Naive thymus-derived CD4-positive, alpha-beta T cell (primary cell): ENCODE data around the gene VAV3. TPM values are rescaled to one million over a fixed set of nuclear protein-coding genes. Genes with fewer than 3 reads are reported as not detected.

ENCODE experiments used
- ATAC-seq: fragments of 150-1000 bp; cut with Tn5 transposase; 2 replicates; pipeline ENCODE4 v1.10.0; 2021; ENCODE audit warnings: mild to moderate bottlenecking, moderate library complexity
- CTCF ChIA-PET: fragments of 350-600 bp; sonication (Branson Sonifier 250); formaldehyde crosslinking; loops from one replicate; lab custom pipeline; 2021; ENCODE audit warnings: antibody characterized with exemption; lab: Charles Lee
- POLR2A ChIA-PET: fragments of 350-600 bp; sonication (Branson Sonifier 250); formaldehyde crosslinking; loops from one replicate; lab custom pipeline; 2021; ENCODE audit warnings: antibody characterized with exemption, inconsistent platforms; lab: Charles Lee
- DNase-seq, 9 donors: peaks; one replicate each; pipeline versions ENCODE4 v3.0.0 to v3.0.0-alpha.2; 2020 to 2022; ENCODE audit warnings: mixed read lengths in 1 of 9
- H3K27ac ChIP-seq: one replicate; pipeline ENCODE4 v1.7.0; 2013; ENCODE audit warnings: mild to moderate bottlenecking, low read depth, low read length, moderate library complexity
- H3K27me3 ChIP-seq, 2 donors: one replicate each; pipeline ENCODE4 v1.7.0; 2013; ENCODE audit warnings: low read length in 2 of 2, mild to moderate bottlenecking in 2 of 2, moderate library complexity in 2 of 2; ENCODE audit not compliant: control insufficient read depth in 2 of 2, insufficient read depth in 2 of 2
- H3K36me3 ChIP-seq, 3 experiments: 1 replicate in 2 of 3; 2 replicates in 1 of 3; pipeline ENCODE4 v1.7.0; 2013; ENCODE audit warnings: low read length in 3 of 3, mild to moderate bottlenecking in 3 of 3, moderate library complexity in 1 of 3; ENCODE audit not compliant: insufficient read depth in 3 of 3, control insufficient read depth in 2 of 3
- H3K4me1 ChIP-seq, 2 donors: one replicate each; pipeline ENCODE4 v1.7.0; 2013; ENCODE audit warnings: low read length in 2 of 2, mild to moderate bottlenecking in 2 of 2, moderate library complexity in 1 of 2; ENCODE audit not compliant: control insufficient read depth in 2 of 2, insufficient read depth in 2 of 2
- H3K4me3 ChIP-seq: 2 replicates; pipeline ENCODE4 v1.7.0; 2013; ENCODE audit warnings: mild to moderate bottlenecking, low read length
- H3K9me3 ChIP-seq, 3 experiments: 1 replicate in 2 of 3; 2 replicates in 1 of 3; pipeline ENCODE4 v1.7.0; 2013; ENCODE audit warnings: low read length in 3 of 3; ENCODE audit not compliant: control insufficient read depth in 2 of 3
- H3K27ac Mint-ChIP-seq, 9 donors: one replicate each; pipeline ENCODE4 v1.8.0; 2020 to 2022; ENCODE audit warnings: mixed read lengths in 9 of 9, mild to moderate bottlenecking in 8 of 9, moderate library complexity in 5 of 9, inconsistent platforms in 2 of 9
- H3K27me3 Mint-ChIP-seq, 5 donors: one replicate each; pipeline ENCODE4 v1.8.0; 2021 to 2022; ENCODE audit warnings: mixed read lengths in 5 of 5, mild to moderate bottlenecking in 1 of 5
- H3K36me3 Mint-ChIP-seq, 5 donors: one replicate each; pipeline ENCODE4 v1.8.0; 2020 to 2022; ENCODE audit warnings: mixed read lengths in 5 of 5, mild to moderate bottlenecking in 3 of 5, inconsistent platforms in 1 of 5
- H3K4me1 Mint-ChIP-seq, 7 donors: one replicate each; pipeline ENCODE4 v1.8.0; 2020 to 2022; ENCODE audit warnings: mixed read lengths in 7 of 7, mild to moderate bottlenecking in 3 of 7, inconsistent platforms in 1 of 7
- H3K4me3 Mint-ChIP-seq, 10 donors: one replicate each; pipeline ENCODE4 v1.8.0; 2020 to 2022; ENCODE audit warnings: mild to moderate bottlenecking in 10 of 10, mixed read lengths in 10 of 10, moderate library complexity in 6 of 10, inconsistent platforms in 2 of 10
- H3K9me3 Mint-ChIP-seq, 11 donors: one replicate each; pipeline ENCODE4 v1.8.0; 2020 to 2022; ENCODE audit warnings: mixed read lengths in 11 of 11, mild to moderate bottlenecking in 4 of 11, inconsistent platforms in 1 of 11, moderate library complexity in 1 of 11
- intact Hi-C, 2 donors: fragments of 100-400 bp; cut with micrococcal nuclease; formaldehyde crosslinking; loops; one replicate each; pipeline ENCODE4 v1.15.1; 2023
- polyA plus RNA-seq, 2 donors: library from polyadenylated mRNA; unstranded; fragments of 300-500 nt; fragmentation: Illumina TruSeq; gene quantifications; one replicate each; pipeline ENCODE4 v1.2.3, GENCODE V29; 2021
- total RNA-seq, 6 experiments: library from RNA in 5 of 6; stranded (reverse) in 5 of 6; gene quantifications; 1 replicate in 5 of 6; 2 replicates in 1 of 6; pipeline ENCODE4 v1.2.3 and lab custom pipeline; 2021 to 2026

Gene VAV3
- total and polyA plus RNA-seq, 7 experiments from 2014 or later, result 1.3 to 23.2 (median 2.7) TPM

DNA sequence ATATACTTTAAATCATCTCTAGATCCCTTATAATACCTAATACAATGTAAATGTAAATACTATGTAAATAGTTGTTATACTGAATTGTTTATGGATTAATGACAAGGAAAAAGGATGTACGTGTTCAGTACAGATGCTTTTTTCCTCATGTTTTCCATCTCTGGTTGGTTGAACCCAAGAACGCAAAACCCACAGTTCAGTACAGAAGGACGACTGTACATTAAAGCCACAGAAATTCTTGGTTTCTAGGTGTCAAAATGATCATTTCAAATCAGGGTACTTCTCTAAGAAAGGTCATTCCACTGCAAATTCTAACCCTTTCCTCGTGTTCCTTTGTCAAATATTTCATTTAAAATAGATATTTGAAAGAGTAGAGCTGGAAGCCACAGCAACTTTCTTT lies 158.1 kb downstream of the VAV3 start:
- H3K9me3 ChIP-seq, result no peaks in the 10 kb centered on the region
- no peak for ATAC-seq
- DNase-seq, result no peak
- H3K36me3 ChIP-seq, result no peaks in the 10 kb centered on the region
- Mint-ChIP-seq H3K4me3 (no peak overlapping the region), H3K27ac (no peak overlapping the region), H3K27me3 (peaks cover 0 to 16% (median 0%) of the 10 kb centered on the region in 5 donors), H3K4me1 (peaks cover 34 to 64% (median 40%) of the 10 kb centered on the region in 7 donors), H3K36me3 (peaks cover 0 to 13% (median 0%) of the 10 kb centered on the region in 5 donors), H3K9me3 (peaks cover 0 to 6% (median 0%) of the 10 kb centered on the region in 11 donors)
- H3K4me3 ChIP-seq, result no peak overlapping the region
- peaks cover 22 to 23% of the 10 kb centered on the region in 2 donors for H3K4me1 ChIP-seq
- no peak overlapping the region for H3K27ac ChIP-seq
- POLR2A ChIA-PET, result no interaction called here
- intact Hi-C loops, result no loop called here
- CTCF ChIA-PET, result no interaction called here
- H3K27me3 ChIP-seq, result no peaks in the 10 kb centered on the region

- DNase-seq, result no peak
- H3K4me1 ChIP-seq, result peaks cover 22 to 23% of the 10 kb centered on the region in 2 donors
- no peaks in the 10 kb centered on the region for H3K9me3 ChIP-seq
- H3K27ac Mint-ChIP-seq, result peak overlapping the region in 8 of 9 donors; percentile 16 to 79 (median 57)
- no peak overlapping the region for H3K4me3 ChIP-seq
- no peaks in the 10 kb centered on the region for H3K36me3 ChIP-seq
- POLR2A ChIA-PET, result no interaction called here
- peaks cover 27 to 55% (median 36%) of the 10 kb centered on the region in 7 donors for H3K4me1 Mint-ChIP-seq
- CTCF ChIA-PET, result interaction anchor here (1.5 kb wide), 1 partner anchor 321 kb away, joined by 4 read pairs; no protein-coding TSS in a partner anchor
- peaks cover 0 to 12% (median 0%) of the 10 kb centered on the region in 11 donors for H3K9me3 Mint-ChIP-seq
- H3K27me3 ChIP-seq, result no peaks in the 10 kb centered on the region
- H3K27me3 Mint-ChIP-seq, result peaks cover 0 to 7% (median 0%) of the 10 kb centered on the region in 5 donors
- no peak for ATAC-seq
- H3K27ac ChIP-seq, result no peak overlapping the region
- H3K4me3 Mint-ChIP-seq, result peak overlapping the region in 9 of 10 donors; percentile 46 to 81 (median 59)
- intact Hi-C loops, result loop anchor here (1.0 to 5.0 kb wide), 2 partner anchors 18 to 38 kb away; no protein-coding TSS in a partner anchor
- H3K36me3 Mint-ChIP-seq, result peaks cover 0 to 14% (median 0%) of the 10 kb centered on the region in 5 donors
Observed at GRCh38 chr1:107804741-107805140, 160.2 kb downstream of the VAV3 start.

- H3K27ac ChIP-seq, result no peak overlapping the region
- Mint-ChIP-seq H3K27ac (peak overlapping the region in 8 of 9 donors; percentile 5 to 79 (median 49)), H3K4me1 (peaks cover 27 to 55% (median 36%) of the 10 kb centered on the region in 7 donors), H3K36me3 (peaks cover 0 to 14% (median 0%) of the 10 kb centered on the region in 5 donors), H3K27me3 (peaks cover 0 to 4% (median 0%) of the 10 kb centered on the region in 5 donors), H3K9me3 (peaks cover 0 to 12% (median 0%) of the 10 kb centered on the region in 11 donors), H3K4me3 (peak overlapping the region in 9 of 10 donors; percentile 46 to 81 (median 60))
- H3K27me3 ChIP-seq, result no peaks in the 10 kb centered on the region
- DNase-seq, result peak in 6 of 9 donors; percentile 22 to 65 (median 56)
- peaks cover 22 to 23% of the 10 kb centered on the region in 2 donors for H3K4me1 ChIP-seq
- no peak overlapping the region for H3K4me3 ChIP-seq
- H3K36me3 ChIP-seq, result no peaks in the 10 kb centered on the region
- peak; percentile 76 for ATAC-seq
- ChIA-PET CTCF (interaction anchor here (1.5 kb wide), 1 partner anchor 321 kb away, joined by 4 read pairs; no protein-coding TSS in a partner anchor), POLR2A (no interaction called here)
- H3K9me3 ChIP-seq, result no peaks in the 10 kb centered on the region
- intact Hi-C loops, result loop anchor here (1.0 to 5.0 kb wide), 2 partner anchors 18 to 38 kb away; no protein-coding TSS in a partner anchor
Observed at GRCh38 chr1:107804134-107804533, 160.8 kb downstream of the VAV3 start.

GRCh38 chr1:107803579-107803978 lies 161.4 kb downstream of the VAV3 start:
- no peak for ATAC-seq
- no peak overlapping the region for H3K27ac ChIP-seq
- peaks cover 0 to 12% (median 0%) of the 10 kb centered on the region in 11 donors for H3K9me3 Mint-ChIP-seq

DNA sequence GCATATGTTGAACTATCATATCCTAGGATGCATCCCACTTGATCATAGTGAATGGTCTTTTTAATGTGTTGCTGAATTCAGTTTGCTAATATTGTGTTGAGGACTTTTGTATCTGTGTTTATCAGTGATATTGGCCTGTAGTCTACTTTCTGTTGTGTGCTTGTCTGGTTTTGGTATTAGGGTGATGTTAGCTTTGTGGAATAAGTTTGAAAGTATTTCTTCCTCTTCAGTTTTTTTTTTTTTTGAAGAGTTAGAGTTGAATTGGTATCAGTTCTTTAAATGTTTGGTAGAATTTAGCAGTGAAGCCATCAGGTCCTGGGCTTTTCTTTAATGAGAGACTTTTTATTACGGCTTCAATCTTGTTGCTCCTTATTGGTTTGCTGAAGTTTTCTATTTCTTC lies 162.3 kb downstream of the VAV3 start:
- ChIA-PET POLR2A (no interaction called here), CTCF (no interaction called here)
- H3K27me3 ChIP-seq, result no peaks in the 10 kb centered on the region
- Mint-ChIP-seq H3K4me3 (no peak overlapping the region), H3K27me3 (no peaks in the 10 kb centered on the region), H3K4me1 (peaks cover 27 to 51% (median 36%) of the 10 kb centered on the region in 7 donors), H3K27ac (peak overlapping the region in 3 of 9 donors; percentile 37 to 79 (median 57)), H3K9me3 (peaks cover 0 to 12% (median 0%) of the 10 kb centered on the region in 11 donors), H3K36me3 (peaks cover 0 to 14% (median 0%) of the 10 kb centered on the region in 5 donors)
- no peak overlapping the region for H3K27ac ChIP-seq
- ATAC-seq, result no peak
- intact Hi-C loops, result loop anchor here in 1 of 2 donors (5.0 kb wide), 1 partner anchor 40 kb away; no protein-coding TSS in a partner anchor
- no peak for DNase-seq
- no peaks in the 10 kb centered on the region for H3K36me3 ChIP-seq
- no peak overlapping the region for H3K4me3 ChIP-seq
- H3K9me3 ChIP-seq, result no peaks in the 10 kb centered on the region
- peaks cover 22 to 23% of the 10 kb centered on the region in 2 donors for H3K4me1 ChIP-seq

More at GRCh38 chr1:107803579-107803978, 161.4 kb downstream of the VAV3 start:
- no peaks in the 10 kb centered on the region for H3K27me3 ChIP-seq
- H3K4me1 ChIP-seq, result peaks cover 22 to 23% of the 10 kb centered on the region in 2 donors
- Mint-ChIP-seq H3K36me3 (peaks cover 0 to 14% (median 0%) of the 10 kb centered on the region in 5 donors), H3K27ac (peak overlapping the region in 3 of 9 donors; percentile 34 to 79 (median 75)), H3K4me3 (peak overlapping the region in 3 of 10 donors; percentile 5 to 81 (median 11)), H3K4me1 (peaks cover 27 to 55% (median 36%) of the 10 kb centered on the region in 7 donors), H3K27me3 (peaks cover 0 to 2% (median 0%) of the 10 kb centered on the region in 5 donors)
- no peak overlapping the region for H3K4me3 ChIP-seq
- H3K36me3 ChIP-seq, result no peaks in the 10 kb centered on the region
- ChIA-PET POLR2A (no interaction called here), CTCF (no interaction called here)
- intact Hi-C loops, result loop anchor here in 1 of 2 donors (5.0 kb wide), 1 partner anchor 39 kb away; no protein-coding TSS in a partner anchor
- DNase-seq, result no peak
- no peaks in the 10 kb centered on the region for H3K9me3 ChIP-seq

GRCh38 chr1:107795994-107796393 lies 169.0 kb downstream of the VAV3 start:
- intact Hi-C loops, result no loop called here
- no peaks in the 10 kb centered on the region for H3K36me3 ChIP-seq
- H3K9me3 ChIP-seq, result no peaks in the 10 kb centered on the region
- peaks cover 0 to 2% (median 0%) of the 10 kb centered on the region in 11 donors for H3K9me3 Mint-ChIP-seq
- ChIA-PET CTCF (interaction anchor here (0.7 kb wide), 1 partner anchor 193 kb away, joined by 3 read pairs; no protein-coding TSS in a partner anchor), POLR2A (interaction anchor here (0.7 kb wide), 1 partner anchor 33 kb away, joined by 3 read pairs; no protein-coding TSS in a partner anchor)
- H3K27ac ChIP-seq, result no peak overlapping the region
- H3K36me3 Mint-ChIP-seq, result peaks cover 0 to 2% (median 0%) of the 10 kb centered on the region in 5 donors
- H3K27ac Mint-ChIP-seq, result peak overlapping the region in 1 of 9 donors; percentile 30
- ATAC-seq (peak; percentile 34), DNase-seq (no peak)
- no peaks in the 10 kb centered on the region for H3K4me1 ChIP-seq
- no peak overlapping the region for H3K4me3 Mint-ChIP-seq
- H3K4me3 ChIP-seq, result no peak overlapping the region
- no peaks in the 10 kb centered on the region for H3K27me3 ChIP-seq
- peaks cover 0 to 23% (median 16%) of the 10 kb centered on the region in 7 donors for H3K4me1 Mint-ChIP-seq
- H3K27me3 Mint-ChIP-seq, result no peaks in the 10 kb centered on the region
